ENCODE results near the gene ADGRV1. TPM values are rescaled to one million over a fixed set of nuclear protein-coding genes. Genes with fewer than 3 reads are reported as not detected.

Gene ADGRV1
- total RNA-seq, 1 donor from 2014 or later: 0.99 TPM

DNA sequence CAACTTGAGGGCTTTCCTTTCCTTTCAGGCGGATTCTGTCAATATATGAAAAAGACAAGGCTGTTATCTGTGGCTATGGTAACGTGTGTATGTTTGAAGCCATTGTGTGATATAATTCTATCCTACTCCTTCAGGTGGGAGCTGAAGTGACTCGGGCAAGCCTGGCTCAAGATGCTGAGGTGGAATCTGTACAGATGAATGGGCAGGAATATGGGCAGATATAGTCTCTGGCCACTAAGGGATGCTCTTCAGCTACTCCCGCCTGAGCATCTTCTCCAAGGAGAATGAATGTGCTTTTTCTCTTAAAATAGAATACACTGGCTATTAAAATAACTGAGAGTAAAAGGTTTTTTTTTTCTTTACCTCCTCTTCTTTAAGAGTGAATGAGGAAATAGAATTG is 244.8 kb downstream of the ADGRV1 start:
- no peak overlapping the region for H3K27ac Mint-ChIP-seq (ENCODE audit: unreplicated experiment)

DNA sequence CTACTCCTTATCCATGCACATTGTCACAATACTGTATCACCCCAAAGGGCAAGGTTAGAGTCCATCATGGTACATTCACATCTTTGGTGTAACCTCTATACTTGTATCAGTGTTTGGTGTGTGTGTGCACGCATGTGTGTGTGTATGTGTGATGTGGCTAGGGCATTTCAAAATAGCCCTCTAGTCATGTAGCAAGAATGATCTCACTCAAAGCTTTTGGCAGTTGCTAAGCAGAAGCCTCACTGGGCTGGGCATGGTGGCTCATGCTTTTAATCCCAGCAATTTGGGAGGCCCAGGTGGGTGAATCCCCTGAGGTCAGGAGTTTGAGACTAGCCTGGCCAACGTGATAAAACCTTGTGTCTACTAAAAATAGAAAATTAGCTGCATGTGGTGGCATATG is 245.3 kb downstream of the ADGRV1 start:
- H3K4me3 Mint-ChIP-seq (ENCODE audit: unreplicated experiment): no peak overlapping the region
- DNase-seq (ENCODE audit: extremely low spot score, unreplicated experiment): no peak
- no peak overlapping the region for H3K27ac Mint-ChIP-seq (ENCODE audit: unreplicated experiment)
- TF ChIP-seq, protein P1, sequence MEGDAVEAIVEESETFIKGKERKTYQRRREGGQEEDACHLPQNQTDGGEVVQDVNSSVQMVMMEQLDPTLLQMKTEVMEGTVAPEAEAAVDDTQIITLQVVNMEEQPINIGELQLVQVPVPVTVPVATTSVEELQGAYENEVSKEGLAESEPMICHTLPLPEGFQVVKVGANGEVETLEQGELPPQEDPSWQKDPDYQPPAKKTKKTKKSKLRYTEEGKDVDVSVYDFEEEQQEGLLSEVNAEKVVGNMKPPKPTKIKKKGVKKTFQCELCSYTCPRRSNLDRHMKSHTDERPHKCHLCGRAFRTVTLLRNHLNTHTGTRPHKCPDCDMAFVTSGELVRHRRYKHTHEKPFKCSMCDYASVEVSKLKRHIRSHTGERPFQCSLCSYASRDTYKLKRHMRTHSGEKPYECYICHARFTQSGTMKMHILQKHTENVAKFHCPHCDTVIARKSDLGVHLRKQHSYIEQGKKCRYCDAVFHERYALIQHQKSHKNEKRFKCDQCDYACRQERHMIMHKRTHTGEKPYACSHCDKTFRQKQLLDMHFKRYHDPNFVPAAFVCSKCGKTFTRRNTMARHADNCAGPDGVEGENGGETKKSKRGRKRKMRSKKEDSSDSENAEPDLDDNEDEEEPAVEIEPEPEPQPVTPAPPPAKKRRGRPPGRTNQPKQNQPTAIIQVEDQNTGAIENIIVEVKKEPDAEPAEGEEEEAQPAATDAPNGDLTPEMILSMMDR (IDR thresholded peaks at IDR 0.05): no peak
- H3K36me3 Mint-ChIP-seq (ENCODE audit: unreplicated experiment): no peaks in the 10 kb centered on the region
- no peaks in the 10 kb centered on the region for H3K4me1 Mint-ChIP-seq (ENCODE audit: unreplicated experiment)
- peaks cover 11% of the 10 kb centered on the region for H3K9me3 Mint-ChIP-seq (ENCODE audit: unreplicated experiment)
- peaks cover 6% of the 10 kb centered on the region for H3K27me3 Mint-ChIP-seq (ENCODE audit: unreplicated experiment)

More for the DNA sequence above, 244.8 kb downstream of the ADGRV1 start:
- Mint-ChIP-seq H3K4me3 (ENCODE audit: unreplicated experiment) (no peak overlapping the region), H3K9me3 (ENCODE audit: unreplicated experiment) (peaks cover 13% of the 10 kb centered on the region), H3K27me3 (ENCODE audit: unreplicated experiment) (peaks cover 6% of the 10 kb centered on the region), H3K4me1 (ENCODE audit: unreplicated experiment) (no peaks in the 10 kb centered on the region), H3K36me3 (ENCODE audit: unreplicated experiment) (no peaks in the 10 kb centered on the region)
- no peak for DNase-seq (ENCODE audit: extremely low spot score, unreplicated experiment)
- TF ChIP-seq, protein P1 (IDR thresholded peaks at IDR 0.05): no peak

DNA sequence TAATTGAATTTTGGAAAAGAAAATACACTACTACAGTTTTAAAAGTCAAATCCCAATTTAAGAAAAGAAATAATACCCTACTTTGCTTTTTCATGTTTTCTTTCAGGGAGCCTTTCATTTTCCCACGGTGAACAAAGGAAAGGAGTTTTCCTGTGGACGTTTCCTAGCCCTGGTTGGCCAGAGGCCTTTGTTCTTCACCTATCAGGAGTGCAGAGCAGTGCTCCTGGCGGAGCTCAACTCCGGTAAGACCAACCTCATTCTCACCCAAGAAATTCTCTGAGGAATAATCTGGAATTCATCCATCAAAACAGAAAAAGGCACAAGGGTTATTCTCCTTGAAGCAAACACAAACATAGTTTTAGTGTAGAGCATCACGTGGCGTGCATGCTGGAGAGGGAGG is 248.9 kb downstream of the ADGRV1 start:
- no peak overlapping the region for H3K27ac Mint-ChIP-seq (ENCODE audit: unreplicated experiment)
- H3K27me3 Mint-ChIP-seq (ENCODE audit: unreplicated experiment): peaks cover 6% of the 10 kb centered on the region
- TF ChIP-seq, protein P1 (IDR thresholded peaks at IDR 0.05): no peak
- H3K9me3 Mint-ChIP-seq (ENCODE audit: unreplicated experiment): no peaks in the 10 kb centered on the region
- H3K4me1 Mint-ChIP-seq (ENCODE audit: unreplicated experiment): no peaks in the 10 kb centered on the region
- no peak for DNase-seq (ENCODE audit: extremely low spot score, unreplicated experiment)
- H3K4me3 Mint-ChIP-seq (ENCODE audit: unreplicated experiment): no peak overlapping the region
- H3K36me3 Mint-ChIP-seq (ENCODE audit: unreplicated experiment): no peaks in the 10 kb centered on the region

DNA sequence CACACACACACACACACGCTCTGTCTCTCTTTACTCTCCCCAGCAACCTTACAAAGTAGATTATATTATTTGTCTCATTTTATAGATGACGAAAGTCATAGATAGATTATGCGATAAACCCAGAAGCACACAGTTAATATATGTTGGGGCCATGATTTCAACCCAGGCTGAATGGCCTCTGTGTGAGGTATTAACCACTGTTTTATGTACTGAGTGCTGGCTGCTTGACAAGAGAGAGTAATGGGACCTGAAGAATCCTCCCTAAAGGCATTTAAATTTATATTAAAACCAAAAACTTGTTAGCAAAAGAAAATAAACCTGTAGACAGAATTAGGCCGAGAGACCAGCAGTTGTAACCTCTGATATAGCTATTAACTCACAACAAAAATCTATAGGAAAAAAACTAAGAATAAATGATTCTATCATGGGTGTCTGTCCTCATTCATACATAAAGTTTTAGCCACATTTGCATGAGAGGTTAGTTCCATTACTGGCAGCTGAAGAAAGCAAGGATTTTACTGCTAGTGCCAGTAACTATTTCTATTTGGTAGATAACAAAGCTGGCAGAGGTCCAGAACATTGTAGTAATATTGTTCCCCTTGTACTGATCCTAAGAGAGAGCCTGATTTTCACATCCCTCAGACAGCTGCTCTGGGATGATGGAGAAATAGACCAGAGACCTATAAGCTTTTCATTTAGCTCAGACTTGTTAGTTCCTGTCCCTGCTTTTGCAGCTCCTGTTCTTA is 250.9 kb downstream of the ADGRV1 start:
- DNase-seq (ENCODE audit: extremely low spot score, unreplicated experiment): no peak
- no peaks in the 10 kb centered on the region for H3K4me1 Mint-ChIP-seq (ENCODE audit: unreplicated experiment)
- H3K27ac Mint-ChIP-seq (ENCODE audit: unreplicated experiment): no peak overlapping the region
- TF ChIP-seq, protein P1 (IDR thresholded peaks at IDR 0.05): no peak
- peaks cover 3% of the 10 kb centered on the region for H3K27me3 Mint-ChIP-seq (ENCODE audit: unreplicated experiment)
- H3K4me3 Mint-ChIP-seq (ENCODE audit: unreplicated experiment): no peak overlapping the region
- H3K9me3 Mint-ChIP-seq (ENCODE audit: unreplicated experiment): no peaks in the 10 kb centered on the region
- no peaks in the 10 kb centered on the region for H3K36me3 Mint-ChIP-seq (ENCODE audit: unreplicated experiment)

DNA sequence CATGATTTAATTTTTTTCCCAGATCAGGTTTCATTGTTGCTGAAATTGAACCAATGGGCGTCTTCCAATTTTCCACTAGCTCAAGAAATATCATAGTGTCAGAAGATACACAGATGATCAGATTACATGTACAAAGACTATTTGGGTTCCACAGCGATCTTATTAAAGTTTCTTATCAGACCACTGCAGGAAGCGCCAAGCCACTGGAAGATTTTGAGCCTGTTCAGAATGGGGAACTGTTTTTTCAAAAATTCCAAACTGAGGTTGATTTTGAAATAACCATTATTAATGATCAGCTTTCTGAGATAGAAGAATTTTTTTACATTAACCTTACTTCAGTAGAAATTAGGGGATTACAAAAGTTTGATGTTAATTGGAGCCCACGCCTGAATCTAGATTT is 251.6 kb downstream of the ADGRV1 start:
- H3K27me3 Mint-ChIP-seq (ENCODE audit: unreplicated experiment): peaks cover 3% of the 10 kb centered on the region
- H3K4me3 Mint-ChIP-seq (ENCODE audit: unreplicated experiment): no peak overlapping the region
- TF ChIP-seq, protein P1 (IDR thresholded peaks at IDR 0.05): no peak
- H3K27ac Mint-ChIP-seq (ENCODE audit: unreplicated experiment): no peak overlapping the region
- H3K4me1 Mint-ChIP-seq (ENCODE audit: unreplicated experiment): no peaks in the 10 kb centered on the region
- H3K36me3 Mint-ChIP-seq (ENCODE audit: unreplicated experiment): no peaks in the 10 kb centered on the region
- no peaks in the 10 kb centered on the region for H3K9me3 Mint-ChIP-seq (ENCODE audit: unreplicated experiment)
- no peak for DNase-seq (ENCODE audit: extremely low spot score, unreplicated experiment)
